Panc1 (cell line): ENCODE data around the gene TTC28.

Source experiments
- POLR2AphosphoS5 ChIP-seq: IDR thresholded peaks from 2 replicates; pipeline ENCODE4 v1.6.1; 2012; ENCODE audit warnings: mild to moderate bottlenecking, low read depth, low read length, moderate library complexity
- SIN3A ChIP-seq: IDR thresholded peaks from 2 replicates; pipeline ENCODE4 v1.6.1; 2012; ENCODE audit warnings: low read depth, mild to moderate bottlenecking, low read length, moderate library complexity, borderline replicate concordance; ENCODE audit not compliant: insufficient read depth
- TF ChIP-seq, protein P1 (sequence below): fragments of 450-650 bp; IDR thresholded peaks from 2 replicates; pipeline ENCODE4 v1.5.1; 2017; ENCODE audit warnings: mild to moderate bottlenecking
- TF ChIP-seq, protein P2 (sequence below), 2 experiments: IDR thresholded peaks; 2 replicates each; pipeline ENCODE4 v1.6.1; 2011 to 2012; ENCODE audit warnings: low read depth in 2 of 2, control low read depth in 1 of 2, low read length in 1 of 2, mild to moderate bottlenecking in 1 of 2, moderate library complexity in 1 of 2; ENCODE audit not compliant: insufficient read depth in 1 of 2

DNA sequence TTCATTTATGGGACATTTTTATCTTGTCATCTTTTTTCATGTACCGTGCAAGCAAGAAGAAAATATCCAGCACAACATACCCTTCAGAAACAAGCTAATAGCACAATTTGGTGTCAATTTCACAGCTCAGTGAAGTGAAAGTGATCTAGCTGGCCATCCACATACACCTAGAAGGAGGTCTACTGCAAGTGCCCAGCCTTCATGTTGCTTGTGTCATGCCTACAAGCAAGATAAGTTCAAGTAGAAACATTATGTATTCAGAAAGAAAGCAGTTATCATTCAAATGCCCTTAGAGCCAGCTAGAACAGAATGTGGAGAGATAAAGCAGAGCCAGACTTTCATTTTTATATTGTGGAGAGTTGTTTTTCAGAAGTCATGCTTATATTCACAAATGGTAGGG, 434.9 kb downstream of the TTC28 start:
- no peak for TF ChIP-seq POLR2AphosphoS5
- TF ChIP-seq, protein P1, sequence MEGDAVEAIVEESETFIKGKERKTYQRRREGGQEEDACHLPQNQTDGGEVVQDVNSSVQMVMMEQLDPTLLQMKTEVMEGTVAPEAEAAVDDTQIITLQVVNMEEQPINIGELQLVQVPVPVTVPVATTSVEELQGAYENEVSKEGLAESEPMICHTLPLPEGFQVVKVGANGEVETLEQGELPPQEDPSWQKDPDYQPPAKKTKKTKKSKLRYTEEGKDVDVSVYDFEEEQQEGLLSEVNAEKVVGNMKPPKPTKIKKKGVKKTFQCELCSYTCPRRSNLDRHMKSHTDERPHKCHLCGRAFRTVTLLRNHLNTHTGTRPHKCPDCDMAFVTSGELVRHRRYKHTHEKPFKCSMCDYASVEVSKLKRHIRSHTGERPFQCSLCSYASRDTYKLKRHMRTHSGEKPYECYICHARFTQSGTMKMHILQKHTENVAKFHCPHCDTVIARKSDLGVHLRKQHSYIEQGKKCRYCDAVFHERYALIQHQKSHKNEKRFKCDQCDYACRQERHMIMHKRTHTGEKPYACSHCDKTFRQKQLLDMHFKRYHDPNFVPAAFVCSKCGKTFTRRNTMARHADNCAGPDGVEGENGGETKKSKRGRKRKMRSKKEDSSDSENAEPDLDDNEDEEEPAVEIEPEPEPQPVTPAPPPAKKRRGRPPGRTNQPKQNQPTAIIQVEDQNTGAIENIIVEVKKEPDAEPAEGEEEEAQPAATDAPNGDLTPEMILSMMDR = no peak
- TF ChIP-seq SIN3A = no peak
- TF ChIP-seq, protein P2, sequence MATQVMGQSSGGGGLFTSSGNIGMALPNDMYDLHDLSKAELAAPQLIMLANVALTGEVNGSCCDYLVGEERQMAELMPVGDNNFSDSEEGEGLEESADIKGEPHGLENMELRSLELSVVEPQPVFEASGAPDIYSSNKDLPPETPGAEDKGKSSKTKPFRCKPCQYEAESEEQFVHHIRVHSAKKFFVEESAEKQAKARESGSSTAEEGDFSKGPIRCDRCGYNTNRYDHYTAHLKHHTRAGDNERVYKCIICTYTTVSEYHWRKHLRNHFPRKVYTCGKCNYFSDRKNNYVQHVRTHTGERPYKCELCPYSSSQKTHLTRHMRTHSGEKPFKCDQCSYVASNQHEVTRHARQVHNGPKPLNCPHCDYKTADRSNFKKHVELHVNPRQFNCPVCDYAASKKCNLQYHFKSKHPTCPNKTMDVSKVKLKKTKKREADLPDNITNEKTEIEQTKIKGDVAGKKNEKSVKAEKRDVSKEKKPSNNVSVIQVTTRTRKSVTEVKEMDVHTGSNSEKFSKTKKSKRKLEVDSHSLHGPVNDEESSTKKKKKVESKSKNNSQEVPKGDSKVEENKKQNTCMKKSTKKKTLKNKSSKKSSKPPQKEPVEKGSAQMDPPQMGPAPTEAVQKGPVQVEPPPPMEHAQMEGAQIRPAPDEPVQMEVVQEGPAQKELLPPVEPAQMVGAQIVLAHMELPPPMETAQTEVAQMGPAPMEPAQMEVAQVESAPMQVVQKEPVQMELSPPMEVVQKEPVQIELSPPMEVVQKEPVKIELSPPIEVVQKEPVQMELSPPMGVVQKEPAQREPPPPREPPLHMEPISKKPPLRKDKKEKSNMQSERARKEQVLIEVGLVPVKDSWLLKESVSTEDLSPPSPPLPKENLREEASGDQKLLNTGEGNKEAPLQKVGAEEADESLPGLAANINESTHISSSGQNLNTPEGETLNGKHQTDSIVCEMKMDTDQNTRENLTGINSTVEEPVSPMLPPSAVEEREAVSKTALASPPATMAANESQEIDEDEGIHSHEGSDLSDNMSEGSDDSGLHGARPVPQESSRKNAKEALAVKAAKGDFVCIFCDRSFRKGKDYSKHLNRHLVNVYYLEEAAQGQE (IDR thresholded peaks at IDR 0.05; ENCODE audit: insufficient read depth in 1 of 2, low read depth in 2 of 2, low read length in 1 of 2) = no peak
